Activated T-helper 17 cell treated with anti-CD3 and anti-CD28 coated beads, Interleukin-2, amount 50 U/mL, for 72 hours (primary cell): ENCODE data around the gene CDH20. TPM values are rescaled to one million over a fixed set of nuclear protein-coding genes. Genes with fewer than 3 reads are reported as not detected.

ENCODE experiments used
- ATAC-seq: fragments of 150-1000 bp; cut with Tn5 transposase; replicated peaks from 2 replicates; pipeline ENCODE4 v1.10.0; 2021; ENCODE audit warnings: mild to moderate bottlenecking, moderate library complexity
- H3K27ac Mint-ChIP-seq: one replicate; pipeline ENCODE4 v1.8.0; 2022; ENCODE audit warnings: mixed read lengths
- H3K27me3 Mint-ChIP-seq: one replicate; pipeline ENCODE4 v1.8.0; 2022; ENCODE audit warnings: mixed read lengths
- H3K36me3 Mint-ChIP-seq: one replicate; pipeline ENCODE4 v1.8.0; 2022; ENCODE audit warnings: low read depth, mild to moderate bottlenecking, mixed read lengths
- H3K4me1 Mint-ChIP-seq: one replicate; pipeline ENCODE4 v1.8.0; 2022; ENCODE audit warnings: mixed read lengths
- H3K4me3 Mint-ChIP-seq: one replicate; pipeline ENCODE4 v1.8.0; 2022; ENCODE audit warnings: mild to moderate bottlenecking, mixed read lengths
- H3K9me3 Mint-ChIP-seq: one replicate; pipeline ENCODE4 v1.8.0; 2022; ENCODE audit warnings: mixed read lengths
- total RNA-seq, 2 donors: library from RNA; stranded (reverse); gene quantifications; one replicate each; pipeline ENCODE4 v1.2.3, GENCODE V29; 2022

Gene CDH20
- total RNA-seq, 2 donors from 2014 or later: 0.40 TPM; not detected in 1

- no peak overlapping the region for H3K4me3 Mint-ChIP-seq
- H3K27ac Mint-ChIP-seq: no peak overlapping the region
- peaks cover 37% of the 10 kb centered on the region for H3K27me3 Mint-ChIP-seq
- no peaks in the 10 kb centered on the region for H3K36me3 Mint-ChIP-seq
- no peak for ATAC-seq
- no peaks in the 10 kb centered on the region for H3K4me1 Mint-ChIP-seq
- no peaks in the 10 kb centered on the region for H3K9me3 Mint-ChIP-seq
Measured at GRCh38 chr18:61600422-61600821, 267.2 kb downstream of the CDH20 start.

DNA sequence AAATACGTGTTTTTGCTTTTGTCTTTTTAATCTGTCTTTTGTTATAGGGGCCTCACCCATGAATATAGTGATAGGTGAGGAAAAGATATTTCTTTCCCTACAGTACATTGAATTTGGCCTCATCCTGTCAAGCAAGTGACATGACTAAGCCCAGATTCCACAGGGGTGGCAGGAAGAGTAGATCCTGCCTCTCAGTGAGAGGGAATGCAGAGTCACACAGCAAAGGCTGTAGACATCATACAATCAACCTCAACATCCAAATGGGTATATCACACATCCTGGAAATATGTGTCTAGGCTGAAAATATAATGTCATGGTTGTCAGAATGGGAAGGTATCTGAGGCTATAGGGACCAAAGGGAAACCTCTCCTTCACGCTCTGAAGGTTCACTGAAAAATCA is 269.6 kb downstream of the CDH20 start:
- Mint-ChIP-seq H3K4me1 (no peaks in the 10 kb centered on the region), H3K4me3 (no peak overlapping the region), H3K27me3 (peaks cover 42% of the 10 kb centered on the region), H3K27ac (no peak overlapping the region), H3K36me3 (no peaks in the 10 kb centered on the region), H3K9me3 (no peaks in the 10 kb centered on the region)
- no peak for ATAC-seq
